Stimulated activated CD4-positive, alpha-beta T cell treated with anti-CD3 and anti-CD28 coated beads, Interleukin-12 subunit alpha, Interleukin-12 subunit beta, amount 100 ng/mL, for 24 hours (primary cell): Measurements from ENCODE around the gene GJB5.
A peak's percentile ranks its signal among the peaks of the same experiment; 100 is the strongest.

Experiments used
- DNase-seq, 2 experiments: peaks; one replicate each; pipeline ENCODE4 v3.0.0-alpha.2; 2020; ENCODE audit warnings: low read depth in 2 of 2

Gene GJB5

GRCh38 chr1:34776911-34777310 is 22.1 kb downstream of the GJB5 start:
- no peak for DNase-seq

- no peak for DNase-seq
These were observed 22.9 kb downstream of the GJB5 start for GRCh38 chr1:34777519-34778321.

- no peak for DNase-seq
These were observed 23.5 kb downstream of the GJB5 start for GRCh38 chr1:34778381-34778780.

- no peak for DNase-seq
These were observed 24.2 kb downstream of the GJB5 start for GRCh38 chr1:34779005-34779404.

GRCh38 chr1:34779526-34779925 is 24.7 kb downstream of the GJB5 start:
- DNase-seq: no peak

GRCh38 chr1:34779962-34780361 is 25.1 kb downstream of the GJB5 start:
- DNase-seq: no peak

- no peak for DNase-seq
These were observed 25.7 kb downstream of the GJB5 start for GRCh38 chr1:34780528-34780927.

- DNase-seq: no peak
These were observed 26.4 kb downstream of the GJB5 start, which contains the start of gene GJB3 for GRCh38 chr1:34781071-34781843. TSS of gene GJB3 (plus strand) at chr1:34781214. CDS start at chr1:34784763, 3,549 bp downstream.

GRCh38 chr1:34781844-34782391 is 27.1 kb downstream of the GJB5 start:
- no peak for DNase-seq

- no peak for DNase-seq
These were observed 29.9 kb downstream of the GJB5 start for GRCh38 chr1:34784751-34785221.

GRCh38 chr1:34785231-34785874 is 30.5 kb downstream of the GJB5 start:
- DNase-seq: no peak

- no peak for DNase-seq
These were observed 31.1 kb downstream of the GJB5 start for GRCh38 chr1:34785875-34786470.

- DNase-seq: peak; percentile 35 to 58
These were observed 31.9 kb downstream of the GJB5 start for GRCh38 chr1:34786521-34787325.

- no peak for DNase-seq
These were observed 32.9 kb downstream of the GJB5 start for GRCh38 chr1:34787461-34788420.

- no peak for DNase-seq
These were observed 36.1 kb downstream of the GJB5 start for GRCh38 chr1:34790985-34791384.

- no peak for DNase-seq
These were observed 37.6 kb downstream of the GJB5 start for GRCh38 chr1:34792424-34792823.

- DNase-seq: no peak
These were observed 38.3 kb downstream of the GJB5 start, which contains the start of gene GJA4 for GRCh38 chr1:34792868-34793727. TSS of gene GJA4 (plus strand) at chr1:34792999. CDS start at chr1:34794214, 1,215 bp downstream.

GRCh38 chr1:34794001-34794789 is 39.3 kb downstream of the GJB5 start:
- DNase-seq: no peak
